GM10266 (cell line): ENCODE data around the gene AQP1.

Experiments
- DNase-seq: peaks from one replicate; pipeline ENCODE4 v3.0.0; 2012; ENCODE audit errors: extremely low spot score
- CTCF ChIP-seq: IDR thresholded peaks from 2 replicates; pipeline ENCODE4 v1.5.1; 2012; ENCODE audit warnings: mild to moderate bottlenecking, low read depth; ENCODE audit not compliant: control insufficient read depth, insufficient read depth; ENCODE audit errors: missing control alignments

Gene AQP1

DNA sequence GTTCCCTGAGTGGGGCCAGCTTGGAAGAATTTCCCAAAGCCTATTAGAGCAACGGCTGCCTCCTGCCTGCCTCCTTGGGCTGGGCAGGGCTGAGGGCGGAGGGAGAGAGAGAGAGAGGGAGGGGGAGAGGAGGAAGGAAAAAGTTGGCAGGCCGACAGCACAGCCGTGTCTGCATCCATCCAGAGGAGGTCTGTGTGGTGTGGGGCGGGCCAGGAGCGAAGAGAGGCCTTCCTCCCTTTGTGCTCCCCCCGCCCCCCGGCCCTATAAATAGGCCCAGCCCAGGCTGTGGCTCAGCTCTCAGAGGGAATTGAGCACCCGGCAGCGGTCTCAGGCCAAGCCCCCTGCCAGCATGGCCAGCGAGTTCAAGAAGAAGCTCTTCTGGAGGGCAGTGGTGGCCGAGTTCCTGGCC is at the start of gene AQP1:
Gene AQP1, plus strand, starts transcription at position 293 of the 409 bp plus-strand sequence. Its CDS starts 57 bp downstream, at position 350.
- DNase-seq, result no peak
- no peak for TF ChIP-seq CTCF

- no peak for TF ChIP-seq CTCF
- no peak for DNase-seq
Measured at GRCh38 chr7:30862995-30863705, 48.5 kb upstream of the AQP1 start.

GRCh38 chr7:30863706-30864035 is 48.0 kb upstream of the AQP1 start:
- DNase-seq, result no peak
- TF ChIP-seq CTCF, result no peak

GRCh38 chr7:30864101-30864500 is 47.6 kb upstream of the AQP1 start:
- TF ChIP-seq CTCF, result no peak
- no peak for DNase-seq

GRCh38 chr7:30865076-30865475 is 46.6 kb upstream of the AQP1 start:
- TF ChIP-seq CTCF, result no peak

DNA sequence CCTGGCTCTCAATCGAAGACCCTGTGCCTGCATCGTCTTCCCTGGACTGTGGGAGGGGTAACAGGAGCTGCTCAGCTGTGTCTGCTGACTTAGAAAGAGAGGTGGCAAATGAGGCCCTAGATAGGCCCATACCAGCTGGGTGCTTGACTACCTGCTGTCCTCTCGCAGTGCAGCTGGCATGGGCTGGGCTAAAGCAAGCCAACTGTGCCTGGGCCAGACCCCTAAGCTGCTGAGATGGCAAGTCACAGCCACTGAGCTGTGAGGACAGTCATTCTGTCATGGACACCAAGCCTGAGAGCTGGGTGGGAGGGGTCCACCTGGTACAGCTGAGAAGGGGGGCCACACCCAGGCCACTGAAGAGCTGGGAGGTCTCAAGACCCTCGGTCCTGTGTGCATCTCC is 45.8 kb upstream of the AQP1 start:
- no peak for DNase-seq
- TF ChIP-seq CTCF, result no peak

More at GRCh38 chr7:30865076-30865475, 46.6 kb upstream of the AQP1 start:
- no peak for DNase-seq

DNA sequence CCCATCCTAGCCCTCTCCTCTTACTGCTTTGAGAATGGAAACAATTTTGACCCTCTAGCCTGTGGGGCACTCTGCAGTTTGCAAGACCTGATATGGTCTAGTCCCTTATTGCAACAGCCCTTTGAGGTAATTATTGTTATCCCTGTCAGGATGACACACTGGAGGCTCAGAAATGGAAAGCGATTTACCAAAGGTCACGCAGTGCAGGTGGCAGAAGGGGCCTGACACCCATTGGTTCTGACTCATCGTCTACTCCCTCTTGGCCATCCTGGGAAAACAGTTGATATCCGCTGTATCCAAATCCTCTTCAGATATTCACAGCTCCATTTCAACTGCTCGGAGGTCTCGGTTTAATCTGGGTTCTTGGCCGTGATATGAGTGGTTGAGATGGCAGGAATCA is 44.7 kb upstream of the AQP1 start:
- DNase-seq, result no peak
- TF ChIP-seq CTCF, result no peak
